Stimulated activated naive B cell treated with anti-CD40 and anti-IgM and Interleukin-4, amounts not matched to agents 10 μg/mL and 1 μg/mL and 100 μg/mL, for 72 hours (primary cell): ENCODE results near the gene ZNF785.
A peak's percentile ranks its signal among the peaks of the same experiment; 100 is the strongest.
"Not testable (repeated sequence)": the region's sequence is repeated elsewhere in the genome, so short reads cannot be mapped to it uniquely, and the experiment has no call there.

Experiments
- ATAC-seq, 2 donors: fragments of 150-1000 bp; cut with Tn5 transposase; replicated peaks; 2 replicates each; pipeline ENCODE4 v1.10.0; 2021; ENCODE audit warnings: moderate library complexity in 1 of 2
- DNase-seq: peaks from one replicate; pipeline ENCODE4 v3.0.0; 2021
- H3K27ac Mint-ChIP-seq: one replicate; pipeline ENCODE4 v1.8.0; 2022; ENCODE audit warnings: mild to moderate bottlenecking, mixed read lengths
- H3K27me3 Mint-ChIP-seq, 2 donors: one replicate each; pipeline ENCODE4 v1.8.0; 2022; ENCODE audit warnings: mixed read lengths in 2 of 2
- H3K36me3 Mint-ChIP-seq, 2 donors: one replicate each; pipeline ENCODE4 v1.8.0; 2022; ENCODE audit warnings: mixed read lengths in 2 of 2, mild to moderate bottlenecking in 1 of 2
- H3K4me1 Mint-ChIP-seq, 2 donors: one replicate each; pipeline ENCODE4 v1.8.0; 2022; ENCODE audit warnings: mixed read lengths in 2 of 2, mild to moderate bottlenecking in 1 of 2
- H3K4me3 Mint-ChIP-seq, 2 donors: one replicate each; pipeline ENCODE4 v1.8.0; 2022; ENCODE audit warnings: mild to moderate bottlenecking in 2 of 2, mixed read lengths in 2 of 2, moderate library complexity in 1 of 2
- H3K9me3 Mint-ChIP-seq, 2 donors: one replicate each; pipeline ENCODE4 v1.8.0; 2022; ENCODE audit warnings: mixed read lengths in 2 of 2, mild to moderate bottlenecking in 1 of 2

The ZNF785 gene

DNA sequence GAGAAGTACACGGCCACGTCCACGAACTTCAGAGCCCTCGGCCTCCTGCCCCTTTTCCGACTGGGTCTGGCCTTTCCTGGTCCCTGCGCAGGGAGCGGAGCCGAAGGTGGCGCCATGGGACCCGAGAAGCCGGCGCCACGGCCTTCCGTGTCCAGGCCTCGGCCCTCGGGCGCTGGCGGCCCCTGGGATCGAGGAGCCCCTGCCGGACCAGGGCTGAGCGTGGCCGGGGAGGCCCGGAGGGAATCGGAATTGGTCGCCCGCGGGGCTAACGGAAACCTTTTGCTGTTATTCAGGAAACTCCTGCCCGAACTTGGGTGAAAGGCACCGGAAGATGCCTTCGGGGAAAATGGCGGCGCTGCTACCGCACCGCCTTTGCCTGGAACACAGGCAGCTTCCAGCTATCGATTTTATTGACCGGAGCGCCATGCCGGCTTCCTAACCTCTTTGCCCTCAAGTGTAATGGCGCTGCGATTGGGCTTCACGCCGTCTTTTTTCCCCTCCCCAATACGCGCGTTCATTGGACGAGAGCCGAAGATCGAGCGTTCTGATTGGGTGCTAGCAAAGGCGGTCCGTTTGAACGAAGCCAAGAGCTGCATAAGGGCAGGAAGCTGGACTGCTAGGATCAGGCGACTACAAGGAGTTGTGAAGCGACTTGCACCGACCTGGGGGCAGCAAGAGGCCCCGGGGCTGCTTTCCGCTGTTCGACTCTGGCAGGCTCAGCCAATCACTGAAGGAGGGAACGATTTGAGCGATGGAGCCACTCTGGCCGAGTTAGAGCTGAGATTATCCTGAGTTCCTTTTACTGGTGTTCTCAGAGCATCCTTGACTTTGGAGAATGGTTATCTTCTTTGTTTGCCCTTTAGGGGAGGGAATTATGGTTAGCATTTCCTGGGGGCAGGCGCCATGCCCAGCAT lies 24.7 kb upstream of the ZNF785 start, which contains the start of gene ZNF689:
TSS of gene ZNF689 (minus strand) at position 464 of the 914 bp plus-strand sequence. CDS start at position 116, 348 bp downstream.
- peaks cover 13 to 31% of the 10 kb centered on the region in 2 donors for H3K4me1 Mint-ChIP-seq
- H3K9me3 Mint-ChIP-seq = no peaks in the 10 kb centered on the region
- H3K27ac Mint-ChIP-seq = peak within 1 kb of the TSS; percentile 94
- H3K36me3 Mint-ChIP-seq = peaks cover 11 to 16% of the 10 kb centered on the region in 2 donors
- ATAC-seq (peak; percentile 92 to 93), DNase-seq (peak; percentile 95)
- no peaks in the 10 kb centered on the region for H3K27me3 Mint-ChIP-seq
- H3K4me3 Mint-ChIP-seq = peak within 1 kb of the TSS; percentile 88 to 92

DNA sequence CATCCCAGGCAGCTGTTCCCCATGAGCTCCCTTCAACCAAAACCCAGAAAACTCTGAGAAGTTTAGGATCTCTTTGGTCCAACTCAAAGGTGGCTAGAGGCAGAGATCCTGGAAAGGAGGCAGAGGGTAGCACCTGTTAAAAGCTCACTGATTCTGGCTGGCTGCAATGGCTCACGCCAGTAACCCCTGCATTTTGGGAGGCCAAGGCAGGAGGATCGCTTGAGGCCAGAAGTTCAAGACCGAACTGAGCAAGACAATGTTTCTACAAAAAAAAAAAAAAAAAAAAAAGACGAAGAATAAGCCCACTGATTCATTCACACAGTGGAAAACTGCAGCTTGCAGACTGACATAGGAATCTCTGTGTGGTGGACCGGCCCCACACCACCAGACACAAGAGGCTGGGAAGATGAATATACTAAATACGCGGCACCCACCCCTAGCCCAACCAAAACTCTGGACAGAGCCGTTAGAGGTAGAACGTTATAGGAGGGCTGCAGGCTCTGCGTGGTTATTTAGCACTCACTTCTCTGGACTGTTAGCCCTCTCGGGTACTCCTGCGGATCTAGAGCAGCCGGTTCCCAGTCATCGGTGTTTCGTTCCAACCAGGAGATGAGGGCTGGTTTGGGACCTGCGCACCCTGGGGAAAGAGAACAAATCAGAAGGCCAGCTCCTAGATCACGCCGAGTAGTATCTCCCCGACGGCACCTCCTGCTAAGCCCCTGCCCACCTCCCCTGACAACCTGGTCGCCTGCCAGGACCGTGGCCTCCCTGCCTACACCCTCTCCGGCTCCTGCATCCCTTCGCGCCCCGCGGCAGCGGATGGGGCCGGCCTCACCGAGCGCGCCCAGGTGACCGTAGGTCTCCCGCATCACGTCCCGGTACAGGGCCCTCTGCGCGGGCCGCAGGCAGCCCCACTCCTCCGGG lies 23.8 kb upstream of the ZNF785 start:
- Mint-ChIP-seq H3K4me1 (peaks cover 13 to 36% of the 10 kb centered on the region in 2 donors), H3K27me3 (no peaks in the 10 kb centered on the region), H3K27ac (peak overlapping the region; percentile 94), H3K9me3 (no peaks in the 10 kb centered on the region), H3K4me3 (peak overlapping the region; percentile 88 to 92), H3K36me3 (peaks cover 19 to 25% of the 10 kb centered on the region in 2 donors)
- peak; percentile 62 to 64 for ATAC-seq
- peak; percentile 46 for DNase-seq

DNA sequence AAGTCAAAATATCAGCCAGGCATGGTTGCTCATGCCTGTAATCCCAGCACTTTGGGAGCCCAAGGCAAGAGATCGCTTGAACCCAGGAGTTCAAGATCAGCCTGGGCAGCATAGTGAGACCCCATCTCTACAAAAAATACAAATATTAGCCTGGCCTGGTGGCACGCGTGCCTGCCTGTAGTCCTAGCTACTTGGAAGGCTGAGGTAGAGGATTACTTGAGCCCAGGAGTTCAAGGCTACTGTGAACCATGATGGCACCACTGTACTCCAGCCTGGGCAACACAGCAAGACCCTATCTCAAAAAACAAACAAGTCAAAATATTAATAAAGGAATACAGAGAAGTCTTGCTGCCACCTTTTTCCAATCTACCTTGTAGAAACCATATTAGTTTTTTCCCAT lies 20.5 kb upstream of the ZNF785 start:
- no peaks in the 10 kb centered on the region for H3K9me3 Mint-ChIP-seq
- H3K27ac Mint-ChIP-seq = no peak overlapping the region
- ATAC-seq = no peak
- H3K27me3 Mint-ChIP-seq = no peaks in the 10 kb centered on the region
- peaks cover 26 to 41% of the 10 kb centered on the region in 2 donors for H3K36me3 Mint-ChIP-seq
- peaks cover 10 to 34% of the 10 kb centered on the region in 2 donors for H3K4me1 Mint-ChIP-seq
- DNase-seq = no peak
- no peak overlapping the region for H3K4me3 Mint-ChIP-seq

DNA sequence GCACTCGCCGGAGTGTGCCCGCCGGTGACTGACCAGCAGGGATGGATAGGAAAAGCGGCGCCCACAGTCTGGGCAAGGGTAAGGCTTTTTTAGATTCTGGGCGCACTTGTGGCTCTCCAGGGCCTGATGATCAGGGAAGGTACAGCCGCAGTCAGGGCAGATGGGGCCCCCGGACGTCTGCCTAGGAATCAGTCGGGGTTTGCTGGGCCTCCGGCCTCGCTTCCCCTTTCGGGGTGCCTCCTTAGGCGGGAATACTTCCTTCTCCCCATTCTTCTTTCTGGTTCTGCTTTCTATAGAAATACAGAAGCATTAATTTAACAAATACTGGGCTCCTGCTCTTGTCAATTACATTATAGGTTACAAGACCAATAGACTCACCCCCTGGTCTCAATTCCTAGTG lies 19.7 kb upstream of the ZNF785 start:
- Mint-ChIP-seq H3K27ac (no peak overlapping the region), H3K9me3 (no peaks in the 10 kb centered on the region), H3K36me3 (peaks cover 26 to 45% of the 10 kb centered on the region in 2 donors), H3K27me3 (no peaks in the 10 kb centered on the region), H3K4me3 (no peak overlapping the region), H3K4me1 (peaks cover 7 to 26% of the 10 kb centered on the region in 2 donors)
- ATAC-seq (no peak), DNase-seq (no peak)

DNA sequence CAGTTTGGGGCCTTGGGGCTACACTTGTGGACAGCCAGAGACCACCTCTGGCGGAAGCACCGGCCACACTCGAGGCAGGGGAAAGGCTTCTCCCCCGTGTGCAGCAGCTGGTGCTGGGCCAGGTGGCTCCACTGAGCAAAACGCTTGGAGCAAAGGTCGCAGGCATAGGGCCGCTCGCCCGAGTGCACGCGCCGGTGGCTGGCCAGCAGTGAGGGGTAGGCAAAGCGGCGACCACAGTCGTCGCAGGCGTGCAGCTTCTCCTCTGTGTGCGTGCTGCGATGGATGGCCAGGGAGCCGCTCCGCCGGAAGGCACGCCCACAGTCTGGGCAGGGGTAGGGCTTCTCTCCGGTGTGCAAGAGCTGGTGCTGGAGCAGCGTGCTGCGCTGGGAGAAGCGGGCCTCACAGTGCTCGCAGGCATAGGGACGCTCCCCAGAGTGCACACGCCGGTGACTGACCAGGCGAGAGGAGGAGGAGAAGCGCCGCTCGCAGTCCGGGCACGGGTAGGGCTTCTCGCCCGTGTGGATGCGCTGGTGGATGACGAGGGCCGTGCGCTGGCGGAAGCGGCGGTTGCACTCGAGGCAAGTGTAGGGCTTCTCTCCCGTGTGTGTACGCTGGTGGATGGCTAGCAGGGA lies 18.9 kb upstream of the ZNF785 start:
- Mint-ChIP-seq H3K27me3 (no peaks in the 10 kb centered on the region), H3K9me3 (no peaks in the 10 kb centered on the region), H3K4me3 (no peak overlapping the region), H3K4me1 (peaks cover 7 to 25% of the 10 kb centered on the region in 2 donors), H3K27ac (no peak overlapping the region), H3K36me3 (peaks cover 26 to 45% of the 10 kb centered on the region in 2 donors)
- ATAC-seq (no peak), DNase-seq (no peak)

DNA sequence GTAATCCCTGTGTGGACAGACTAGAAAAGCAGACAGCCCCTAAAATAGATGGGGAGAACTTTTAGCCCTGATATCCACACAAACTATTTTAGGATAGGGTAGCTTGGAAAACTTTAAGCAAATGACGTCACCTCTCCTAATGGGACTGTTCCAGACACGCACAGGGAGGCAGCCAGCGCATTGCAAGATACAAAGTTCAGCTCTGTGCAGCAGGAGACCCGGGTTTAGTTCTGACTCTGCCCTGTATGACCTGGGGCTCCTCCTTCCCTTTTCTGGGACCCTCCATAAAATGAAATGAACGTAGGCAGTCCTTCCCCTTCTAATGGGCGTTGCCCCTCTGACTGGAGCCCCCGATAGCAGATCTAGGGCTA lies 18.4 kb upstream of the ZNF785 start:
- no peak for DNase-seq

DNA sequence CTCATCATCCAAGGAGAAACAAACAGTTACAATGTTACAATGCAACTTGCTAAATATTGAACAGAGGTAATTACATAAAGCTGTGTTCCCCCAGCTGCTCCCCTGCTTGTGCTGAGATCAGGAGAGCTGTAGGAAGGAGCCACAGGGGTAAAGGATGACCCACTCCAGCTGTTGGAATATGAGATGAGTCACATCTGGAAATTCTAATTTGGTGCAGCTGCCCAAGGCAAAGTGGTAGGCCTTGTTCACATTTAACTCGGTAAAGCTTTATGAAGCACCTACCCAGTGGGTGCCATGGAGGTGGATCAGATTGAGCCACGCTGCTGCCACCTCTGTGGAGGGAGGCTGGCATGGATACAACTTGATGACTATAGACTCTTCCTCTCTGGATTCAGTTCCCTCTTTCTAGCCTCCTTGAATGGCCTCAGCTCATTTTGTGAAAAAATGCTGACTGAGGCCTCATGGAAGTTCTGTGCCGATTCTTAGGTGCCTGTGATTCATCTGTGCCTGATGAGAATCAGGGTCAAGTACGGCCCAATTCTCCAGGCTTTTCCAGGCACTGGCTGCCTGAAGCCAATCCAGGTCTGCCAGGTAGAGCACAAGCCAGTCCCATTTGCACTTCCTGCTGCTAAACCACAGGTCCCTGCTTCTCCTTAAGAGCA lies 17.2 kb upstream of the ZNF785 start:
- ATAC-seq = no peak
- peaks cover 23 to 44% of the 10 kb centered on the region in 2 donors for H3K36me3 Mint-ChIP-seq

More for the DNA sequence above, 18.4 kb upstream of the ZNF785 start:
- peaks cover 26 to 45% of the 10 kb centered on the region in 2 donors for H3K36me3 Mint-ChIP-seq
- H3K27ac Mint-ChIP-seq = no peak overlapping the region
- no peak overlapping the region for H3K4me3 Mint-ChIP-seq
- no peak for ATAC-seq
- peaks cover 6 to 21% of the 10 kb centered on the region in 2 donors for H3K4me1 Mint-ChIP-seq
- H3K27me3 Mint-ChIP-seq = no peaks in the 10 kb centered on the region
- no peaks in the 10 kb centered on the region for H3K9me3 Mint-ChIP-seq

DNA sequence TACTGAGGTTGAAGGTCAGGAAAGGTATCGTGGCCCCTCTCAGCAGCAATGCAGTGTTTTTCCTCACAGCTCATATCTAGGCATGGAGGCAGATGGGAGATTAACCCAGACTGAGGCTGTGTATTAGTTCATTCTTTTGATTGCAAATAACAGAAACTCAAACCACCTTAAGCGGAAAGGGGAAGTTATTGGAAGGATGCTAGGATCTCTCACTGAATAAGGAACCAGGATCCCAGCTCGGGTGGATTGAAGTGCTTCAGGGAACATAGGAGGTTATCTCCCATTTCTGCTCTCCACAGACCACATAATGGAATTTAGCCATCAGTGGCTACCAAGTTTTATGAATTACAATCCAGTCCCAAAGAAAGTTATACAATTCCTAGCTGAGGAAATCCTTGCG lies 16.5 kb upstream of the ZNF785 start:
- no peaks in the 10 kb centered on the region for H3K9me3 Mint-ChIP-seq
- ATAC-seq = no peak
- H3K4me3 Mint-ChIP-seq = no peak overlapping the region
- no peak overlapping the region for H3K27ac Mint-ChIP-seq
- H3K36me3 Mint-ChIP-seq = peaks cover 21 to 41% of the 10 kb centered on the region in 2 donors
- H3K4me1 Mint-ChIP-seq = peaks cover 4 to 25% of the 10 kb centered on the region in 2 donors
- DNase-seq = no peak
- no peaks in the 10 kb centered on the region for H3K27me3 Mint-ChIP-seq

More for the DNA sequence above, 17.2 kb upstream of the ZNF785 start:
- DNase-seq = no peak
- Mint-ChIP-seq H3K4me3 (no peak overlapping the region), H3K9me3 (no peaks in the 10 kb centered on the region), H3K4me1 (peaks cover 4 to 25% of the 10 kb centered on the region in 2 donors), H3K27ac (no peak overlapping the region), H3K27me3 (no peaks in the 10 kb centered on the region)

DNA sequence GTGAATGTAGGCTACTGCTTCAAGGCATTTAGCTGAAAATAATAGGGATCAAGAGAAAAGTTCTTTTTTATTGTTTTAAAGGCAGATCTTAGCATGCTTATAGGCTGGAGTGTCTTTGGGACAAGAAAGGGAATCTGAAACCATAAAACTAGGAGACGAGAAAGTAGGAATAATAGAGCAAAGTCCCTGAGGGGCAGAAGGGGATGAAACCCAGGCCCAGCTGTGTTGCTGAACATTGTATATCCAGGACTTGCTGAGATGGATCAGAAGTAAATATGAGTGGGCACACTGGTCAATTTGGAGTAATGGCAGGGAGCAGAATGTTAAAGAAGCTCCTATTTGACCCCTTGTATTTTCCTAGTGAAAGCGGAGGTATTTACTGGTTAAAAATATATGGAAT lies 15.4 kb upstream of the ZNF785 start:
- H3K27me3 Mint-ChIP-seq = no peaks in the 10 kb centered on the region
- no peaks in the 10 kb centered on the region for H3K9me3 Mint-ChIP-seq
- DNase-seq (no peak), ATAC-seq (no peak)
- H3K4me1 Mint-ChIP-seq = peaks cover 2 to 19% of the 10 kb centered on the region in 2 donors
- no peak overlapping the region for H3K4me3 Mint-ChIP-seq
- H3K27ac Mint-ChIP-seq = no peak overlapping the region
- H3K36me3 Mint-ChIP-seq = peaks cover 16 to 33% of the 10 kb centered on the region in 2 donors

DNA sequence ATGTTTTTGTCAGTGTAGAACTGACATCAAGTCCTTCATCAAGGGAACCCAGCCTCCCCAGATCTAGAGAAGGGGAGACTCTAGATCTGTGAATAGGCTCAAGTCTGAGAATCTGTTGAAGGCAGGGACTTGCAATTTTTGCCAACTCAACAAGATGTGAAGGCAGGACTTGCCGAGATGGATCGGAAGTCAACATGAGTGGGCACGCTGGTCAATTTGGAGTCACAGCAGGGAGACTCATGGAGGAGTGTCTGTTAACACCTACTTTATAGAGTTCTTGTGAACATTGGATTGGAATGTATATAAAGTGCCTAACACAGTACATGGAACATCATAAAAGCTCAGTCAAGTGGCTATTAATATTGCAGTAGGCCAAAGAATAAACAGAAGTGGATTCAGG lies 14.7 kb upstream of the ZNF785 start:
- DNase-seq (no peak), ATAC-seq (no peak)
- H3K4me3 Mint-ChIP-seq = no peak overlapping the region
- H3K4me1 Mint-ChIP-seq = peaks cover 2 to 19% of the 10 kb centered on the region in 2 donors
- no peak overlapping the region for H3K27ac Mint-ChIP-seq
- H3K27me3 Mint-ChIP-seq = no peaks in the 10 kb centered on the region
- no peaks in the 10 kb centered on the region for H3K9me3 Mint-ChIP-seq
- peaks cover 15 to 30% of the 10 kb centered on the region in 2 donors for H3K36me3 Mint-ChIP-seq

DNA sequence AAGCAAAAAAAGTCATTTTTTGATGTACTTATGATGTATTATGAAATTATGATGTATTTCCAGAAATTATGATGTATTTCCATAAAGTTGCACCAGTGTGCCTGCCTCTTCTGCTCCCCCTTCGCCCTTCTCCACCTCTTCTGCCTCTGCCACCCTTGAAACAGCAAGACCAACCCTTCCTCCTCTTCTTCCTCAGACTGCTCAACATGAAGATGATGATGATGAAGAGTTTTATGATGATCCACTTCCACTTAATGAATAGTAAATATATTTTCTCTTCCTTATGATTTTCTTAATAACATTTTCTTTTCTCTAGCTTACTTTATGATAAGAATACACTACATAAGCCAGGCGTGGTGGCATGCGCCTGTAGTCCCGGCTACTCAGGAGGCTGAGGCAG lies 7.4 kb upstream of the ZNF785 start:
- Mint-ChIP-seq H3K4me1 (peaks cover 0 to under 1% of the 10 kb centered on the region in 2 donors), H3K27ac (no peak overlapping the region), H3K36me3 (peaks cover 0 to 4% of the 10 kb centered on the region in 2 donors), H3K9me3 (no peaks in the 10 kb centered on the region), H3K4me3 (no peak overlapping the region), H3K27me3 (no peaks in the 10 kb centered on the region)
- DNase-seq (no peak), ATAC-seq (no peak)

DNA sequence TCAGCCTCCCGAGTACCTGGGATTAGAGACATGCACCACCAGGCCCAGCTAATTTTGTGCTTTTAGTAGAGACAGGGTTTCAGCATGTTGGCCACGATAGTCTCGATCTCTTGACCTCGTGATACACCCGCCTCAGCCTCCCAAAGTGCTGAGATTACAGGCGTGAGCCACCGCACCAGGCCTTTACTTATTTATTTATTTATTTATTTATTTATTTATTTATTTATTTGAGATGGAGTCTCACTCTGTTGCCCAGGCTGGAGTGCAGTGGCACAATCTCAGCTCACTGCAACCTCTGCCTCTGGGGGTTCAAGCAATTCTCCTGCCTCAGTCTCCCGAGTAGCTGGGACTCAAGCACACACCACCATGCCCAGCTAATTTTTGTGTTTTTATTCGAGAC lies 5.4 kb upstream of the ZNF785 start:
- not testable (repeated sequence) for H3K36me3 Mint-ChIP-seq, H3K4me1 Mint-ChIP-seq

DNA sequence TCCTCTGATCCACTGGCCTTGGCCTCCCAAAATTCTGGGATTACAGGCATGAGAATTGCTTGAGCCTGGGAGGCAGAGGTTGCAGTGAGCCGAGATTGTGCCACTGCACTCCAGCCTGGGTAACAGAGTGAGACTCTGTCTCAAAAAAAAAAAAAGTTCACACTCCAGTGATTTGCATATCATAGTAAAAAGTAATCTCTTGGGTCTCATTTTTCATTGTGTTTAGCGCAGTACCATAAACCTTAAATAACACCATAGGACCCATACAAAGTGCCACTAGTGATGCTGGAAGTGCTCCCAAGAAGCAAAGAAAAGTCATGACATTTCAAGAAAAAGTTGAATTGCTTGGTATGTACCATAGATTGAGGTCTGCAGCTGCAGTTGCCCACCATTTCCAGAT lies 4.1 kb upstream of the ZNF785 start:
- H3K27me3 Mint-ChIP-seq, H3K27ac Mint-ChIP-seq, ATAC-seq, H3K36me3 Mint-ChIP-seq, H3K9me3 Mint-ChIP-seq, DNase-seq, H3K4me3 Mint-ChIP-seq: not testable (repeated sequence)
- H3K4me1 Mint-ChIP-seq = peaks cover 2 to 12% of the 10 kb centered on the region in 2 donors

More for the DNA sequence above, 5.4 kb upstream of the ZNF785 start:
- DNase-seq, H3K27me3 Mint-ChIP-seq, H3K9me3 Mint-ChIP-seq, H3K27ac Mint-ChIP-seq, H3K4me3 Mint-ChIP-seq, ATAC-seq: not testable (repeated sequence)
